Psoas muscle (tissue), 8 donors: ENCODE measurements around the gene YBEY. TPM values are rescaled to one million over a fixed set of nuclear protein-coding genes. Genes with fewer than 3 reads are reported as not detected.

Experiments used
- ATAC-seq, 4 donors: fragments of 200-7000 bp; cut with Tn5 transposase; one replicate each; pipeline ENCODE4 v1.9.1; 2020; ENCODE audit warnings: moderate library complexity in 3 of 4, mild to moderate bottlenecking in 2 of 4
- DNase-seq, 2 donors: peaks; one replicate each; pipeline ENCODE4 v3.0.0-alpha.2; 2020
- H3K27ac ChIP-seq: fragments of 200-600 bp; one replicate; pipeline ENCODE4 v1.8.0; 2022
- H3K27me3 ChIP-seq, 3 donors: fragments of 200-600 bp in 1 of 3; one replicate each; pipeline versions ENCODE4 v1.6.1 to v1.8.0; 2013 to 2022; ENCODE audit warnings: low read length in 2 of 3, mild to moderate bottlenecking in 2 of 3, moderate library complexity in 1 of 3; ENCODE audit not compliant: insufficient read depth in 3 of 3
- H3K36me3 ChIP-seq, 2 donors: fragments of 200-600 bp in 1 of 2; one replicate each; pipeline versions ENCODE4 v1.6.1 to v1.8.0; 2013 to 2022; ENCODE audit warnings: low read depth in 1 of 2, mild to moderate bottlenecking in 1 of 2, moderate library complexity in 1 of 2; ENCODE audit not compliant: insufficient read depth in 1 of 2
- H3K4me1 ChIP-seq: fragments of 200-600 bp; one replicate; pipeline ENCODE4 v1.8.0; 2022
- H3K4me3 ChIP-seq: fragments of 200-600 bp; one replicate; pipeline ENCODE4 v1.8.0; 2022; ENCODE audit warnings: mild to moderate bottlenecking
- H3K9me3 ChIP-seq: fragments of 200-600 bp; one replicate; pipeline ENCODE4 v1.8.0; 2022
- CTCF ChIP-seq: fragments of 200-600 bp; IDR thresholded peaks from one replicate; pipeline ENCODE4 v1.8.0; 2022; ENCODE audit warnings: antibody characterized with exemption
- WGBS, 3 donors: extraction: QIAGEN DNeasy Blood & Tissue Kit; methylation state at CpG; one replicate each; pipeline versions ENCODE4 v1.1.6 to v1.1.7; 2013; 5-methylcytosine and 5-hydroxymethylcytosine counted together
- intact Hi-C, 2 donors: fragments of 100-400 bp; cut with DNase I; formaldehyde crosslinking; loops; one replicate each; pipeline versions ENCODE4 v1.11.0 to v1.14.2; 2022
- polyA plus RNA-seq, 3 donors: library from polyadenylated mRNA; stranded (reverse); fragments of 200-250 nt; gene quantifications; one replicate each; pipeline ENCODE4 v1.2.3, GENCODE V29; 2013
- total RNA-seq, 4 donors: library from RNA; stranded (reverse); fragmentation: NEBNext Ultra II Directional in 2 of 4; extraction: Animal tissue kit (Norgen Biotek cat#: 25700) in 2 of 4; gene quantifications; one replicate each; pipeline versions ENCODE4 v1.2.1 to v1.2.4, GENCODE V29; 2021 to 2023
- donor health status: healthy with polysubstance abuse.
- donor health status: DM: no; HTN: no; CAD: no; lungs with moderate emphysema.
- donor health status: Bipolar disorder and iron deficiency.
- donor health status: healthy.
- donor health status: DM: yes; HTN: yes; CAD: no.
- donor health status: DM: no; HTN: no; CAD: no.
- donor health status: DM: no; HTN: no; CAD: no.
- donor health status: DM: yes; HTN: yes; CAD: no.

Gene YBEY
- total and polyA plus RNA-seq, 7 donors, result 4.7 to 18.2 (median 11.0) TPM

DNA sequence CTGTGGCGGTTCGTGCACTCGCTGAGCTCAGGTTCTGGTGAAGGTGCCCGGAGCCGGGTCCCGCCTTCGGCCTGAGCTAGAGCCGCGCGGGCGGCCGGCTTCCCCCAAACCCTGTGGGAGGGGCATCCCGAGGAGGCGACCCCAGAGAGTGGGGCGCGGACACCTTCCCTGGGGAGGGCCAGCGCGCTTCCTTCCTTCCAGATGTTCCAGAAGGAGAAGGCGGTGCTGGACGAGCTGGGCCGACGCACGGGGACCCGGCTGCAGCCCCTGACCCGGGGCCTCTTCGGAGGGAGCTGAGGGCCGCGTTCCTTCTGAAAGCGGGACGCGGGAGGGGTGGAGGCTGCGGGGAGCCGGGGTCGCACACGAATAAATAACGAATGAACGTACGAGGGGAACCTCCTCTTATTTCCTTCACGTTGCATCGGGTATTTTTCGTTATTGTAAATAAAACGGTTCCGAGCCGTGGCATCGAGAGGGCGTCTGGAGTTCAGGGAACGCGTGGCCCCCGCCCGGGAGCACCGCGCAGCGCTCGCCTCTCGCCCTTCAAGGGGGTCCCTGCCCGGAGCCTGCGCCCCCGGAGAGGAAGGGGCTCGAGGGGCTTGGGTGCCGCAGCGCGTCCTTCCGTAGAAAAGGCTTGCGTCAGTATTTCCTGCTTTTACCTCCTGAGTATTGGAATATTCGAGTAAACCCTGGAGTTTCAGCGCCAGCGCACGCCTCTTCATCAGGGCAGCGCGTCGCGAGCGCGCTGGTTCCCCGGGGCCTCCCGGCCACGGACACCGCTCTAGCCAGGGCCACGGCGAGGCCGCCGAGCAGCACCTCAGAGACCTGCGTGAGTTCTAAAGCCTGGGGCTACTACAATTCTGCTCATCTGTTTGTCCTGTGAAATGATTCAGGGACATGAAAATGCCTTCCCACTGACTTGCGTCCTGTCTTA is 11.5 kb downstream of the YBEY start:
- Histone ChIP-seq H3K4me1 (peaks cover 15% of the 10 kb centered on the region), H3K27me3 (peaks cover 0 to 21% (median 2%) of the 10 kb centered on the region in 3 donors), H3K4me3 (peak overlapping the region; percentile 65), H3K27ac (peak overlapping the region; percentile 70), H3K9me3 (no peaks in the 10 kb centered on the region), H3K36me3 (peaks cover 0 to 12% of the 10 kb centered on the region in 2 donors)
- DNase-seq (peak; percentile 36 to 70), ATAC-seq (peak; percentile 29 to 53 (median 40))
- no peak for TF ChIP-seq CTCF
- intact Hi-C loops, result no loop called here
- 2 to 4% (median 3%) methylated on average over 74 to 84 of the region's 84 CpGs for WGBS, 3 donors

- Histone ChIP-seq H3K4me1 (peaks cover 15% of the 10 kb centered on the region), H3K4me3 (no peak overlapping the region), H3K36me3 (peaks cover 0 to 12% of the 10 kb centered on the region in 2 donors), H3K27me3 (peaks cover 0 to 21% (median 2%) of the 10 kb centered on the region in 3 donors), H3K9me3 (no peaks in the 10 kb centered on the region), H3K27ac (no peak overlapping the region)
- 85 to 91% (median 86%) methylated on average over 9 of the region's 9 CpGs for WGBS, 3 donors
- DNase-seq (no peak), ATAC-seq (no peak)
- intact Hi-C loops, result no loop called here
- TF ChIP-seq CTCF, result no peak
Measured at GRCh38 chr21:46299167-46299566, 13.0 kb downstream of the YBEY start.

DNA sequence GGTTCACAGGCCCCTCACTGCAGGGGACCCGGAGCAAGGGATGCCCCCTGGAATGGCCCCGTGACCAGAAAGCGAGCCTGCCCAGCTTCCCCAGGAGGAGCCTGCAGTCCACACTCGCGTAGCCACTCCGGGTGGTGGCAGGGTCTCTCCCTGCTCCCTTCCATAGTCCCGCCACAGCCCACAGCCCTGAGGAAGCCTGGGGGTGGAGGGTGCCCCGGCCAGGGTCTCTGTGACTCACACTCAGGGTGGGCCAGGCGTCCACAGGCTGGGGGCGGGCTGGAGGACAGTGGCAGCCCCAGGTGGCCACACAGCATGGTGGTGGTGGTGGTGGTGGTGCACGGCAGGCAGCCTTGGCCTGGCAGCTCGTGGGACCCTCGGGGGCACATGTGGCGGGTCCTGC is 15.6 kb downstream of the YBEY start:
- Histone ChIP-seq H3K36me3 (peaks cover 0 to 12% of the 10 kb centered on the region in 2 donors), H3K9me3 (no peaks in the 10 kb centered on the region), H3K27ac (no peak overlapping the region), H3K4me3 (no peak overlapping the region), H3K4me1 (peaks cover 10% of the 10 kb centered on the region), H3K27me3 (peaks cover 0 to 15% (median 2%) of the 10 kb centered on the region in 3 donors)
- TF ChIP-seq CTCF, result no peak
- intact Hi-C loops, result no loop called here
- ATAC-seq, result no peak
- 94% methylated on average over 13 to 14 of the region's 14 CpGs for WGBS, 3 donors
- DNase-seq, result no peak

DNA sequence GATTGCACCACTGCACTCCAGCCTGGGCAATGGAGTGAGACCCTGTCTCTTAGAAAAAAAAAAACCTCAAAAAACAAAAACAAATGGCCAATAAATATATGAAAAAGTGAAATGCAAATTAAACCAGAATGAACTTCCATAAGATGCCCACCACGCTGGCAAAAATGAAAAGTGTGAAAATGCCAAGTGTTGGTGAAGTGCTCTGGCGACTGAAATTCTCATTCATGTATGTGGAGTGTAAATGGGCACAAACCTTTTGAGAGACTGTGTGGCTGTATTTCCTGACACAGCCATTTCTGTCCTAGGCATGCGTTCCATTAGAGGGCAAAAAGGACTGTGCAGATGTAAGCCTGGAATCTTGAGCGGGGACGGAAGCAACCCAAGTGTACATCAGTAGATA is 18.3 kb downstream of the YBEY start:
- no peak overlapping the region for H3K27ac ChIP-seq
- no peak for DNase-seq
- no peak for TF ChIP-seq CTCF
- H3K4me3 ChIP-seq, result no peak overlapping the region
- H3K27me3 ChIP-seq, result peaks cover 0 to 5% (median 0%) of the 10 kb centered on the region in 3 donors
- H3K36me3 ChIP-seq, result peaks cover 0 to 12% of the 10 kb centered on the region in 2 donors
- H3K9me3 ChIP-seq, result no peaks in the 10 kb centered on the region
- intact Hi-C loops, result no loop called here
- 87 to 98% (median 94%) methylated on average over 5 of the region's 5 CpGs for WGBS, 3 donors
- ATAC-seq, result no peak
- no peaks in the 10 kb centered on the region for H3K4me1 ChIP-seq
